Spinal cord (tissue), 10 donors: ENCODE measurements around the gene TYR. TPM values are rescaled to one million over a fixed set of nuclear protein-coding genes. Genes with fewer than 3 reads are reported as not detected.

ENCODE experiments used
- DNase-seq, 6 donors: peaks; one replicate each; pipeline versions ENCODE4 v3.0.0 to v3.0.0-alpha.2; 2013 to 2015; ENCODE audit warnings: low spot score in 6 of 6, low read depth in 4 of 6
- H3K27ac ChIP-seq: one replicate; pipeline ENCODE4 v1.5.1; 2013; ENCODE audit warnings: low read depth, low read length, control low read depth
- H3K27me3 ChIP-seq: one replicate; pipeline ENCODE4 v1.6.1; 2013; ENCODE audit warnings: low read length; ENCODE audit not compliant: control insufficient read depth, insufficient read depth
- H3K36me3 ChIP-seq: one replicate; pipeline ENCODE4 v1.6.1; 2013; ENCODE audit warnings: low read length; ENCODE audit not compliant: control insufficient read depth, insufficient read depth
- H3K4me1 ChIP-seq: one replicate; pipeline ENCODE4 v1.6.1; 2013; ENCODE audit warnings: low read length; ENCODE audit not compliant: control insufficient read depth, insufficient read depth
- H3K4me3 ChIP-seq: one replicate; pipeline ENCODE4 v1.5.1; 2013; ENCODE audit warnings: low read depth, low read length, control low read depth
- H3K9me3 ChIP-seq: one replicate; pipeline ENCODE4 v1.6.1; 2013; ENCODE audit warnings: low read length; ENCODE audit not compliant: control insufficient read depth, insufficient read depth
- WGBS: methylation state at CpG from one replicate; pipeline ENCODE4 v1.1.5; 2013; ENCODE audit warnings: missing lambda C conversion rate; ENCODE audit not compliant: insufficient coverage; 5-methylcytosine and 5-hydroxymethylcytosine counted together
- long read RNA-seq, 4 donors: transcript quantifications; one replicate each; lab custom pipeline, GENCODE V29; 2026
- polyA plus RNA-seq, 2 donors: library from polyadenylated mRNA; unstranded; fragments of 120-200 nt; gene quantifications; one replicate each; pipeline ENCODE4 v1.2.1, GENCODE V29; 2013; ENCODE audit not compliant: insufficient read length in 2 of 2
- total RNA-seq, 2 donors: library from RNA; depleted of rRNA in 1 of 2; stranded (reverse); fragments of 120-200 nt in 1 of 2; fragments of >200 nt in 1 of 2; gene quantifications; one replicate each; pipeline versions ENCODE4 v1.2.3 to v1.2.4, GENCODE V29; 2013 to 2014
- donor health status: healthy.

TYR gene
- total RNA-seq (under 1 TPM; 0.20 to 0.61 TPM), polyA plus RNA-seq (not detected)
- long read RNA-seq, donor 1 = 0 reads
- long read RNA-seq, donor 2 = 0 reads
- long read RNA-seq, donor 3 = 0 reads
- long read RNA-seq, donor 4 = 0 reads

GRCh38 chr11:89177691-89178231 is at the start of gene TYR:
Gene TYR, plus strand, starts transcription at chr11:89177875. Its CDS starts 79 bp downstream, at chr11:89177954.
- H3K4me1 ChIP-seq = no peaks in the 10 kb centered on the region
- DNase-seq = no peak
- no peak within 1 kb of the TSS for H3K4me3 ChIP-seq
- WGBS = 95% methylated on average over 7 of the region's 8 CpGs
- no peaks in the 10 kb centered on the region for H3K36me3 ChIP-seq
- H3K27ac ChIP-seq = no peak within 1 kb of the TSS
- no peaks in the 10 kb centered on the region for H3K9me3 ChIP-seq
- H3K27me3 ChIP-seq = no peaks in the 10 kb centered on the region

GRCh38 chr11:89136606-89137005 is 41.1 kb upstream of the TYR start:
- Histone ChIP-seq H3K27me3 (no peaks in the 10 kb centered on the region), H3K27ac (no peak overlapping the region)

GRCh38 chr11:89147229-89147628 is 30.4 kb upstream of the TYR start:
- no peak overlapping the region for H3K27ac ChIP-seq
- no peak for DNase-seq
- no peaks in the 10 kb centered on the region for H3K4me1 ChIP-seq
- no peak overlapping the region for H3K4me3 ChIP-seq
- H3K36me3 ChIP-seq = no peaks in the 10 kb centered on the region
- no peaks in the 10 kb centered on the region for H3K9me3 ChIP-seq
- WGBS = no CpG with 5 or more reads among the region's 1 CpG
- no peaks in the 10 kb centered on the region for H3K27me3 ChIP-seq

More at GRCh38 chr11:89136606-89137005, 41.1 kb upstream of the TYR start:
- no peak overlapping the region for H3K4me3 ChIP-seq
- no peaks in the 10 kb centered on the region for H3K4me1 ChIP-seq
- H3K9me3 ChIP-seq = no peaks in the 10 kb centered on the region
- H3K36me3 ChIP-seq = no peaks in the 10 kb centered on the region
- DNase-seq = no peak

GRCh38 chr11:89159974-89160373 is 17.7 kb upstream of the TYR start:
- no peaks in the 10 kb centered on the region for H3K36me3 ChIP-seq
- no peak overlapping the region for H3K27ac ChIP-seq

GRCh38 chr11:89161949-89162348 is 15.7 kb upstream of the TYR start:
- Histone ChIP-seq H3K27me3 (no peaks in the 10 kb centered on the region), H3K27ac (no peak overlapping the region), H3K36me3 (no peaks in the 10 kb centered on the region), H3K4me3 (no peak overlapping the region), H3K4me1 (no peaks in the 10 kb centered on the region), H3K9me3 (no peaks in the 10 kb centered on the region)
- no CpG with 5 or more reads among the region's 3 CpGs for WGBS
- no peak for DNase-seq

More at GRCh38 chr11:89159974-89160373, 17.7 kb upstream of the TYR start:
- WGBS = 100% methylated on average over 1 of the region's 4 CpGs
- no peaks in the 10 kb centered on the region for H3K27me3 ChIP-seq
- no peak overlapping the region for H3K4me3 ChIP-seq
- H3K9me3 ChIP-seq = no peaks in the 10 kb centered on the region
- no peaks in the 10 kb centered on the region for H3K4me1 ChIP-seq
- DNase-seq = no peak

GRCh38 chr11:89163686-89164085 is 14.0 kb upstream of the TYR start:
- H3K27me3 ChIP-seq = no peaks in the 10 kb centered on the region
- no peak overlapping the region for H3K4me3 ChIP-seq
- no CpG with 5 or more reads among the region's 3 CpGs for WGBS
- no peaks in the 10 kb centered on the region for H3K4me1 ChIP-seq
- H3K27ac ChIP-seq = no peak overlapping the region
- no peaks in the 10 kb centered on the region for H3K9me3 ChIP-seq
- no peak for DNase-seq
- no peaks in the 10 kb centered on the region for H3K36me3 ChIP-seq

- Histone ChIP-seq H3K4me1 (no peaks in the 10 kb centered on the region), H3K27me3 (no peaks in the 10 kb centered on the region), H3K4me3 (no peak overlapping the region), H3K27ac (no peak overlapping the region), H3K9me3 (no peaks in the 10 kb centered on the region), H3K36me3 (no peaks in the 10 kb centered on the region)
- WGBS = 63% methylated on average over 2 of the region's 3 CpGs
- no peak for DNase-seq
Observed at GRCh38 chr11:89168396-89168795, 9.3 kb upstream of the TYR start.

- no peak for DNase-seq
- H3K36me3 ChIP-seq = no peaks in the 10 kb centered on the region
- WGBS = 87% methylated on average over 2 of the region's 2 CpGs
Observed at GRCh38 chr11:89175796-89176195, 1.9 kb upstream of the TYR start.

GRCh38 chr11:89176938-89177337 is 737 bp upstream of the TYR start:
- no peak for DNase-seq
- Histone ChIP-seq H3K4me3 (no peak overlapping the region), H3K9me3 (no peaks in the 10 kb centered on the region), H3K27me3 (no peaks in the 10 kb centered on the region), H3K36me3 (no peaks in the 10 kb centered on the region), H3K27ac (no peak overlapping the region), H3K4me1 (no peaks in the 10 kb centered on the region)
- 80% methylated on average over 1 of the region's 2 CpGs for WGBS

More at GRCh38 chr11:89175796-89176195, 1.9 kb upstream of the TYR start:
- Histone ChIP-seq H3K4me3 (no peak overlapping the region), H3K9me3 (no peaks in the 10 kb centered on the region), H3K27me3 (no peaks in the 10 kb centered on the region), H3K27ac (no peak overlapping the region), H3K4me1 (no peaks in the 10 kb centered on the region)

- WGBS = no CpG with 5 or more reads among the region's 2 CpGs
- no peaks in the 10 kb centered on the region for H3K36me3 ChIP-seq
- peak in 1 of 6 donors; percentile 27 for DNase-seq
- H3K9me3 ChIP-seq = no peaks in the 10 kb centered on the region
- no peak overlapping the region for H3K4me3 ChIP-seq
- H3K4me1 ChIP-seq = no peaks in the 10 kb centered on the region
- H3K27ac ChIP-seq = no peak overlapping the region
- no peaks in the 10 kb centered on the region for H3K27me3 ChIP-seq
Observed at GRCh38 chr11:89181111-89181510, 3.4 kb downstream of the TYR start.
